ENCODE data around the gene MMP28. TPM values are rescaled to one million over a fixed set of nuclear protein-coding genes. Genes with fewer than 3 reads are reported as not detected.

Gene MMP28
- total and polyA plus RNA-seq, 10 of the 15 experiments (the other 5 are each of a cell fraction or from before 2014, with no cell fraction given): not detected

DNA sequence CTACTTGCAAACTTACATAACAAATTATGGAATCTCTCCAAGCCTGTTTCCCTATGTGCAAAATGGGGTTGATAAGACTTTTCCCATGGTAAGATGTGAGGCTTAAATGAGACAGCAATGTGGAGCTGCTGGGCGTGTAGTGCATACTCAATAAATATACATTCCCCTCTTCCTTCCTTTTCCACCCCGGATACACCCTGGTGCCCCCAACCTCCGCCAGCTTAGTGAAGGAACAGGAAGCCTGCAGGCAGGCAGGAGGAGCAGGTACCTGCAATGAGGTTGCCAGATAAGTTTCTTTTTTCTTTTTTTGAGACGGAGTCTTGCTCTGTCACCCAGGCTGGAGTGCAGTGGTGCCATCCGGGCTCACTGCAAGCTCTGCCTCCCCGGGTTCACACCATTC lies 19.9 kb downstream of the MMP28 start:
- ChIA-PET RAD21 (ENCODE audit: unreplicated experiment) (no interaction called here), POLR2A (no interaction called here), SMC1A (ENCODE audit: uncharacterized antibody, unreplicated experiment) (interaction anchor here (1.2 kb wide), 1 partner anchor 33 kb away, joined by 3 read pairs; the partner anchor contains the start of gene TAF15), CTCF (interaction anchor here (1.0 kb wide), 1 partner anchor 11 kb away, joined by 5 read pairs; no protein-coding TSS in a partner anchor)
- no peaks in the 10 kb centered on the region for H4K20me1 ChIP-seq (ENCODE audit: control insufficient read depth, insufficient read depth)
- TF ChIP-seq, protein P1, sequence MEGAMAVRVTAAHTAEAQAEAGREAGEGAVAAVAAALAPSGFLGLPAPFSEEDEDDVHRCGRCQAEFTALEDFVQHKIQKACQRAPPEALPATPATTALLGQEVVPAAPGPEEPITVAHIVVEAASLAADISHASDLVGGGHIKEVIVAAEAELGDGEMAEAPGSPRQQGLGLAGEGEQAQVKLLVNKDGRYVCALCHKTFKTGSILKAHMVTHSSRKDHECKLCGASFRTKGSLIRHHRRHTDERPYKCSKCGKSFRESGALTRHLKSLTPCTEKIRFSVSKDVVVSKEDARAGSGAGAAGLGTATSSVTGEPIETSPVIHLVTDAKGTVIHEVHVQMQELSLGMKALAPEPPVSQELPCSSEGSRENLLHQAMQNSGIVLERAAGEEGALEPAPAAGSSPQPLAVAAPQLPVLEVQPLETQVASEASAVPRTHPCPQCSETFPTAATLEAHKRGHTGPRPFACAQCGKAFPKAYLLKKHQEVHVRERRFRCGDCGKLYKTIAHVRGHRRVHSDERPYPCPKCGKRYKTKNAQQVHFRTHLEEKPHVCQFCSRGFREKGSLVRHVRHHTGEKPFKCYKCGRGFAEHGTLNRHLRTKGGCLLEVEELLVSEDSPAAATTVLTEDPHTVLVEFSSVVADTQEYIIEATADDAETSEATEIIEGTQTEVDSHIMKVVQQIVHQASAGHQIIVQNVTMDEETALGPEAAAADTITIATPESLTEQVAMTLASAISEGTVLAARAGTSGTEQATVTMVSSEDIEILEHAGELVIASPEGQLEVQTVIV (IDR thresholded peaks at IDR 0.05; ENCODE audit: borderline replicate concordance, partially characterized antibody): no peak
- TF ChIP-seq NR2C2 (IDR thresholded peaks at IDR 0.05; ENCODE audit: borderline replicate concordance, control insufficient read depth, insufficient read length, low read depth) (no peak), CHD2 (IDR thresholded peaks at IDR 0.05; ENCODE audit: borderline replicate concordance, low read depth, low read length) (no peak), NFXL1 (IDR thresholded peaks at IDR 0.05; ENCODE audit: borderline replicate concordance) (no peak), FOXK2 (IDR thresholded peaks at IDR 0.05) (no peak), CEBPB (IDR thresholded peaks at IDR 0.05; ENCODE audit: borderline replicate concordance in 1 of 2, low read depth in 2 of 2, low read length in 2 of 2) (no peak), SREBF1 (IDR thresholded peaks at IDR 0.05; ENCODE audit: low read length) (no peak), IKZF1 (conservative IDR thresholded peaks at IDR 0.05) (no peak), TARDBP (IDR thresholded peaks at IDR 0.05; ENCODE audit: borderline replicate concordance) (no peak), LARP7 (IDR thresholded peaks at IDR 0.05) (no peak), RUNX3 (IDR thresholded peaks at IDR 0.05; ENCODE audit: low read length) (no peak), SREBF2 (IDR thresholded peaks at IDR 0.05; ENCODE audit: low read length) (no peak), HCFC1 (IDR thresholded peaks at IDR 0.05; ENCODE audit: low read length) (no peak), NFIC (IDR thresholded peaks at IDR 0.05; ENCODE audit: low read depth, low read length) (no peak), YY1 (IDR thresholded peaks at IDR 0.05; ENCODE audit: low read depth, low read length) (no peak), NR2F1 (conservative IDR thresholded peaks at IDR 0.05) (no peak)
- TF ChIP-seq, protein P2, sequence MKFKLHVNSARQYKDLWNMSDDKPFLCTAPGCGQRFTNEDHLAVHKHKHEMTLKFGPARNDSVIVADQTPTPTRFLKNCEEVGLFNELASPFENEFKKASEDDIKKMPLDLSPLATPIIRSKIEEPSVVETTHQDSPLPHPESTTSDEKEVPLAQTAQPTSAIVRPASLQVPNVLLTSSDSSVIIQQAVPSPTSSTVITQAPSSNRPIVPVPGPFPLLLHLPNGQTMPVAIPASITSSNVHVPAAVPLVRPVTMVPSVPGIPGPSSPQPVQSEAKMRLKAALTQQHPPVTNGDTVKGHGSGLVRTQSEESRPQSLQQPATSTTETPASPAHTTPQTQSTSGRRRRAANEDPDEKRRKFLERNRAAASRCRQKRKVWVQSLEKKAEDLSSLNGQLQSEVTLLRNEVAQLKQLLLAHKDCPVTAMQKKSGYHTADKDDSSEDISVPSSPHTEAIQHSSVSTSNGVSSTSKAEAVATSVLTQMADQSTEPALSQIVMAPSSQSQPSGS (IDR thresholded peaks at IDR 0.05; ENCODE audit: low read length): no peak
- intact Hi-C loops (cut with micrococcal nuclease; ENCODE audit: unreplicated experiment) (no loop called here), in situ Hi-C loops (cut with MboI) (no loop called here)
- no peaks in the 10 kb centered on the region for H3K36me3 ChIP-seq (ENCODE audit: control insufficient read depth in 2 of 2, insufficient read depth in 2 of 2, low read length in 1 of 2)
- ATAC-seq (no peak), FAIRE-seq (no peak), DNase-seq (ENCODE audit: low read depth, low spot score) (no peak)
- no peak overlapping the region for H3K4me3 ChIP-seq
- H3K79me2 ChIP-seq (ENCODE audit: control insufficient read depth, insufficient read depth, low read length): no peaks in the 10 kb centered on the region
- no peak overlapping the region for H3K27ac ChIP-seq (ENCODE audit: control insufficient read depth, insufficient read depth)
- 11% methylated on average over 6 of the region's 6 CpGs for WGBS (ENCODE audit: insufficient coverage, insufficient replicate concordance, low lambda C conversion rate, missing lambda C conversion rate)
- H3K9me3 ChIP-seq (replicated peaks; ENCODE audit: control insufficient read depth, insufficient read depth, low read length): no peaks in the 10 kb centered on the region
- H2AFZ ChIP-seq (ENCODE audit: control insufficient read depth, low read depth, low read length): no peak overlapping the region
- no peak overlapping the region for H3K4me2 ChIP-seq (ENCODE audit: control insufficient read depth, insufficient read depth)
- BruUV-seq (replicated peaks): no TSS peak
- H3K9ac ChIP-seq (ENCODE audit: control insufficient read depth, insufficient read depth, low read length): no peak overlapping the region
- H3K27me3 ChIP-seq (replicated peaks in 1 of 2; ENCODE audit: control insufficient read depth in 2 of 2, insufficient read depth in 2 of 2, low read length in 1 of 2): peaks cover 3 to 5% of the 10 kb centered on the region in 2 experiments
- no peaks in the 10 kb centered on the region for H3K4me1 ChIP-seq (ENCODE audit: control insufficient read depth, insufficient read depth, low read length)
